GM21360 (cell line): ENCODE measurements around the gene PERCC1.
"Not testable (repeated sequence)": the region's sequence is repeated elsewhere in the genome, so short reads cannot be mapped to it uniquely, and the experiment has no call there.

ENCODE experiments used
- ATAC-seq: cut with Tn5 transposase; IDR thresholded peaks from one replicate; pipeline ENCODE4 v1.9.1; 2021; ENCODE audit warnings: mild to moderate bottlenecking, moderate library complexity; ENCODE audit not compliant: unreplicated experiment

Gene PERCC1

DNA sequence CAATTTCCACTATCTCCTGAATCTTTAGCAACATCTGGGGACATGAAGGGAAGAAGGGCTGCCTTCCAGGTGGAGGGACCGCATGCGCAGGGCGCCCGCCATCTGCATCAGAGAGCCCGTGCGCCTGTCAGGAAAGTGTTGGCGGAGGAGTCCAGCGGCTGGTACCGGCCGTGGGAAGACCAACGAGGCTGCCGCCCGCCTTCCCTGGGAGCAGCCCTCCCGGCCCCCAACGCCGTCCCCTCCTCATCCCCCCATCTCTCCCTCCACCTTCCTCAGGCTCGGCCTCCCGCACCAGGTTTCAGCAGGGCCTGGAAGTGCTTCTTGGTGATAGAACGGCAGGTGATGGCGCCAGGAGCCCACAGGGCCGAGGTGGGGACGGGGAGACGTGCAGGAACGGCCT, 35.2 kb downstream of the PERCC1 start:
- ATAC-seq, result no peak

DNA sequence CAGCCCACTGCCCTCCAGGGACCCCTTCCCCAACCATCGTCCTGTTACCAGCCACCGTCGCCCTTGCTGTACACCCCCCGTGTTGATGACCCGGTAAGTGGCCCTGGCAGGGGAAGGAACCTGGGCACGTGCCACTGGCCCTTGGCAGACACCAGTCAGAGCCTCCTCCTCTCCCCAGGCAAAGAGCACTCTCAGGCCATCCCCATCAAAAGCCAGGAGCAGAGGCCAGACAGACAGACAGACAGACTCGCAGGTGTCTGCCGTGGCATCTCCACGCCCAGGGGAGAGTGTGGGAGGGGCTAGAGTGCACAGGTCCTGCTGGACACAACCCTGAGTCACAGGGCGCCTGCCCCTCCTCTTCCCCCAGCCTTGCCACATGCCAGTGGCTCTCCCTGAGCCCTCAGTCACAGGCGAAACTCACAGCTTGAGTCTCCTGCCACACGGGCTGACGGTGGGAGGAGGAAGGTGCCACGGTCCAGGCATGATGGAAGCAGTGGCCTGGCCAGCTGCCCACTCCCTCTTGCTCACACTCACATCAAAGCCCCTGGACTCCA, 36.2 kb downstream of the PERCC1 start:
- ATAC-seq, result no peak

DNA sequence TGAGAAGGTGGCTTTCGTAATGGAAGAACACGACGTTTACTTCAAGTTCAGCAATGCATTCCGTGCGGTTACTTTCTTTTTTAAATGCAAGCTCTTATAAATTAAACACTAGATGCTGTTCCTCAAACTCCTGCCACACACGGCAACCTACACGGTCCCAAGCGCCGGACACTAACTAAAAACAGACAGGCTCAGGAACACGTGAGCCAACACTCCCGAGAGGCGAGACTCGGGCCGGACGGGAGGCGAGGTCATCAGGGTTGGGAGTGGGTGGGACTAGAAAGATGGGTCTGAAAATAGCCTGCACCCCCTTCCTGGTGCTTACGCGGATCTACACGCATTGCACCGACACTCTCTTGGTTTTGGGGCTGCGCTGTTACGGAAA, 37.5 kb downstream of the PERCC1 start:
- no peak for ATAC-seq

DNA sequence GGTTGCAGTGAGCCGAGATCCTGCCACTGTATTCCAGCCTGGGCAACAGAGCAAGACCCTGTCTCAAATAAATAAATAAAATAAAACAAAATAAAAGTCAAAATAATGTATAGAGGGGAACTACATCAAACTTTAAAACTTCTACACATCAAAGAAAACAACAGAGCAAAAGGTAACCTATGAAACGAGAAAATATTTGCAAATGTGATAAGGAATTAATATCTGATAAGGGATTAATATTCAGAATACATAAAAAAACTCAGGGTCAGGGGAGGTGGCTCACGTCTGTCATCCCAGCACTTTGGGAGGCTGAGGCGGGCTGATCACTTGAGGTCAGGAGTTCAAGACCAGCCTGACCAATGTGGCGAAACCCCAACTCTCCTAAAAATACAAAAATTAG, 38.3 kb downstream of the PERCC1 start:
- ATAC-seq, result not testable (repeated sequence)

DNA sequence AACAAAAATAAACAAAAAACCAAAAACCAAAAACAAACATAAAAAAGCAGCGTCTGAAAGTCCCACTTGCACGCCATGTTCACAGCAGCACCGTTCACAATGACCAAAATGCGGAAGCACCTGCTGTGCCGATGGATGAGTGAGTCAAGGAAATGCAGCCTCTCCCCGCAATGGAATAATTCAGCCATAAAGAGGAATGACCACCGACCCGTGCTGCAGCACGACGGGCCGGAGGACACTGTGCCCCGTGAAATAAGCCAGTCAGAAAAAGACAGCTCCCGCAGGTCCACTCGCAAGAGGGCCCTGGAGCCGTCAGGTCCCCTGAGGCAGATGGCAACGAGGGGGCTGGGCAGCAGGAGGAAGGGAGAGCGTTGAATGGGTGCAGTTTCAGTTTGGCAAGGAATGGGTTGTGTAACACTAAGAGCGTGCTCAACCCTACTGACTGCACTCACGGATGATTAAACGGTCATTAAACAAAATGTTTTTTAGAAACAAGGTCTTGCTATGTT, 38.9 kb downstream of the PERCC1 start:
- ATAC-seq, result no peak

DNA sequence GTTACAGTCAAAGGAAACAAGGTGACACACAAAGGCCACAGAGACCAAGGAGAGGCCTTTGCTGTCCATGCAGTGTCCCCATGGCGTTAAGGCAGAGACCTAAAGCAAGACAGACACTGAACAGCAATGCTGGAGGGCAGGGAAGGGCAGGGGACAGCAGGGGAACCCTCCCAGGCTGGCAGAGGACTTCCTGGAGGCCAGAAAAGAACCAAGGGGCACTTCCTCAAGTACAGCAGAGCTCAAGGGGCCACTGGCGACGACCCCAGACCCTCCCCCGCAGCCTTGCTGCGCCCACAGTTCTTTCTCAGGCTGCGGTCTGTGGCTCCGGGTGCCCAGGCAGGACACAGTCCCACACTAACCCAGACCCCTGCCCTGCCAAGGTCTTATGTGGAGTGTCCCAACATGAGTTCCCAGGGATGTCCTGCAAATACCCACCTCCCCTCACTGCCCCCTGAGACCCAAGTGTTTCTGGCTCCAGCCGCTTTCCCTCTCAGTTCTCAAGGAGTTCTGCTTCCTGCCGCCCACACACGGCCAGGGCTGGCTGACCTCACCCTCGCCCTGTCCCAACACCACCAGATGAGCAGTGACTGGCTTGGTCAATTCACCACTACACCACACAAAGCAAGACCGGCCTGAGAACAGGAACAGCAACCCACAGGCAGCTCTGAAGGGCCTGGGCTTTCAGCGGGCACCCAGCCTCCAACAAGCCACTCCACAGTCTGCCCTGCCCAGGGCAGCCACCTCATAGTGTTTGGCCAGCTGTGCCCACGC, 39.8 kb downstream of the PERCC1 start:
- no peak for ATAC-seq

DNA sequence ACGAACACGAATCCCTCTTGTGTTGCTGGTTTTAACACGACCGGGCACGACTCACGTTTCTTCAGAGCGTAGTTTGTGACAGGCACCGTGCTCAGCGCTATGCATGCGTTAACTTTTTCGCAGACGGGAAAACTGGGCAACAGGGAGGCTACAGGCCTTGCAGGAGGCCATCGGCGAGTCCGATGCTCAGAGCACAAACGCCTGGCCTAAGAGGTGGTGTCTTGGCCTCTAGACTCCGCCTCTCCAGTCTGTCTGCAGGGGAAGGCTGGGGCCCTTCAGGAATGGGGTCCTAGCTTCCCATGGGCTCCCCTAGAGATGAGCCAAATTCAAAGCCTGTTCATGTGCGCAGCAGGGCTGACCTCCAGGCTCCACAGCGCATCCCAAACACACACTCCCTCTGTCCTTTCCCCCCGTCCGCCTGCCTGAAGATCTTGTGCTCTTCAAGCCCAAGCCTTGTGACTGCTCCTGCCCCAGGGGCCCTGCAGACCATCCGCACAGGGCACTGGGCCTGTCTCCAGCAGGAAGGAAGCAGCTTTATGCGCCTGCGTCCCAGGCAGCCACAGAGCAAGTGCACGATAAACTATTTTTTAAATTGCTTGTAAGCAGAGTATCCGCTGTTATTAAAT, 40.8 kb downstream of the PERCC1 start:
- ATAC-seq, result no peak

DNA sequence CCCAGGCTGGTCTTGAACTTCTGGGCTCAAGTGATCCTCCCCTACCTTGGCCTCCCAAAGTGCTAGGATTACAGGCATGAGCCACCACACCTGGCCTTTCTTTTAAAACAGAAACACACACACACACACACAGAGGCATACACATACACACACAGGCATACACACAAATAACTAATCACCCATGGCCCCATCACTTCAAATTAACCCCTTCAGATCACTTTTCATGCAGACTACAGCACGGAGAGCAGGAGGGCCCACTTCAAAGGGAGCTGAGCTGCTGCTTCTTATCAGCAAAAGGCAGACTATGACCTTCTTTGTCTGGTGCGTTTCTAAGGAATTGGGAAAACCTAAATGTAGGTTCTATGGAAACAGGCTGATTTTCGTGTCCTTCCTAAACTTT, 42.1 kb downstream of the PERCC1 start:
- ATAC-seq, result no peak

DNA sequence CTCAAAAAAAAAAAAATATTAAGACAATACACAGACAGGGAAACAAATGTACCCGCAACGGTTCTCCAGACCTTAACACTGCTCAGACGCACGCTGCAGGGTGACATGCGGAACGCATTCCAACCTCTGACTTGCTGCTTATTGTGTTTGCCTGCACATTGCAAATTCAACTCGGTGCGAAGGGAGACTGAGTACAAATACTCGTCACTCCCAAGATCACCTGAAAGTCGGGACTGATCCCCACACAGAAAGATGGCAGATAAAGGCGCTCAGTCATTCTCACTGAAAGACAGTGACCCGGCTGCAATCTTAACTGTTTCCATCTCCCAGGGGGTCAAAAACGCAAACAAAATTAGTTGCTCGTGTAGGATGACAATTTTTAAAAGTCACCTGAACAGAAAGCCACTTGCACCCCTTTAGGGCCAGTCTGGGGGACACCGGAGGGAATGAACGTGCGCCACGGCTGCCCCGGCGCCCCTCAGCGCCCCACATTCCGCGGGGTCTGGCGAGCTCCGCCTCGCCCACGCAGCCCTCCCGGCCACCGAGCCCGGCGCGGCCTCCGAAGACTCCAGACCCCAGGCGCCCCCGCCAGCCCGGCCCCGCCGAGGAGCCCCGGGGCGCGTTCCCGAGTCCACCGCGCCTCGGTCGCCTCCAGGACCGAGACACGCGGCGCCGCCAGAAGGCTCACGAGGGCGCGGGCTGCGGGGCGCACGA, 43.4 kb downstream of the PERCC1 start:
- peak; percentile 33 for ATAC-seq

DNA sequence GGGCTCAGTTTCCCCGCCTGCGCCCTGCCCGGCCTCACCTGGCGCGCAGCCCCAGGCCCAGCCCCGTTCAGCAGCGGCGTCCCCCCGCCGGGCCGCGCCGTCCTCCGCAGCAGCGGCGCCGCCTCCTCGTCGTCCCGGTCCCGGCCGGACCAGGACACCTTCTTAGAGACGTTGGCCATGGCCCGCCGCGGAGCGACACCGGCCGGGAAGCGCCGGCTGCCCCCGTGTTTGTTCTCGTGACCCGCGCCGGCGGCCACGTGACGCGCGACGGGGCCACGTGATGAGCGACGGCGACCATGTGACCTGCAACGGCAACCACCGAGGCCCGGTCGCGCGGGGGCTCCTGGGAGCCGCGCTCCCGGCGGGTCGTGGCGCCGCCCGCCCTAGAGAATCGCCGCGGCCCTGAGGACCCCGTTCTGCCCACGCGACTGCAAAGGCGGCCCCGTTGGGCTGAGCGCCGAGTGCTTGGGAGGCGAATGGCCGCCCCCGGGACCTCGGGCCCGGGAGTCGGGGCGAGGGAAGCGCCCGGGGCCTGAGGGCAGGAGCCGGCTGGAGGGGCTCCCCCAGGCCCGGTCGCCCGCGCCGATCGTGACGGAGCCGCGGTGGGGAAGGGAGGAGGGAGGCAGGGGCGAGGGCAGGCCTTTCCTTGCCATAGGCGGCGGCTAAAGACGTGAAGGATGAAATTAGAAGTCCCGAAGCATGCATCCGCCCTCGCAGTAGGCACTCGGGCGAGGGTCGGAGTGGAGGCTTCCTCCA, 44.1 kb downstream of the PERCC1 start, which contains the start of gene CLCN7:
Gene CLCN7, minus strand, starts transcription at position 233 of the 756 bp plus-strand sequence. Its CDS starts 54 bp downstream, at position 179.
- ATAC-seq, result peak; percentile 76

DNA sequence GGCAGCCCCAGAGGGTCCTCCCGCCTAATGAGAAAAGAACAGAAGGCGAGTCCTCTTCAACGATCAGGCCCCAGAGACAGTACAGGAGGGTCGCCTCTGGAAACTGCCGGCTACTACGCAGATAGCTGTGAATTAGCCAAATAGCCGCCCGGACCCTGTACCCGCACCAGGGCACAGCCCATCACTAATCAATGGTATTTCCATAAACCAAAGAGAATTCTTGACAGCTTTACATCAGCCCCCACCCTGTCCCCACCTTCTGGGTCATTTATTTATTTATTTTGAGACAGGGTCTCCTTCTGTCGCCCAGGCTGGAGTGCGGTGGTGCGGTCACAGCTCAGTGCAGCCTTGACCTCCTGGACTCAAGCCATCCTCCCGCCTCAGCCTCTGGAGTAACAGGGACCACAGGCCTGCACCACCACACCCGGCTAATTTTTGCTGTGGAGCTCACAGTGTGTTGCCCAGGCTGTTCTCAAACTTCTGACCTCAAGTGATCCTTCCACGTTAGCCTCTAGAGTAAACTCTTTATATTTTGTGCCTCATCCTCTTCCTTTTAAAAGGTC, 44.8 kb downstream of the PERCC1 start:
- ATAC-seq, result no peak

DNA sequence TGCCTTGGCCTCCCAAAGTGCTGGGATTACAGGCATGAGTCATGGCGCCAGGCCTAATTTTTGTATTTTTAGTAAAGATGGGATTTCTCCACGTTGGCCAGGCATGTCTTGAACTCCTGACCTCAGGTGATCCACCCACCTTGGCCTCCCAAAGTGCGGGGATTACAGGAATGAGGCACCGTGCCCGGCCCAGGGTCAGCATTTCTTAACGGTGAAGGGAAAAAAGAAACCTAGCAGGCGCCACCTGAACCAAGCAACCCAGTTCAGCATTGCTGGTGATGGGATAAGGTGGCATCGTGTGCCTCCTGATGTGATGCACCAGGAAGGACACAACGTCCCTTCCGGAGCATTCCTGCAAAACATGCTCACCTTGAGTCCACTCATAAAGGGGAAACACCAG, 46.2 kb downstream of the PERCC1 start:
- ATAC-seq, result no peak

DNA sequence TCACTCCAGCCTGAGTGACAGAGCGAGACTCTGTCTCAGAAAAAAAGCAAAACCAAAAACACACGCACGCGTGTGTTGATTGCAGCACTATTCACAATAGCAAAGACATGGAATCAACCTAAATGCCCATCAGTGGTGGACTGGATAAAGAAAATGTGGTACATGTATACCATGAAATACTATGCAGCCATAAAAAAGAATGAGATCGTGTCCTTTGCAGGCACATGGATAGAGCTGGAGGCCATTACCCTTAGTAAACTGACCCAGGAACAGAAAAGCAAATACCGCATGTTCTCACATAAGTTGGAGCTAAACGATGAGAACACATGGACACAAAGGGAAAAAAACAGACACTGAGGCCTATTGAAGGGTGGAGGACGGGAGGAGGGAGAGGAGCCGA, 48.1 kb downstream of the PERCC1 start:
- not testable (repeated sequence) for ATAC-seq

DNA sequence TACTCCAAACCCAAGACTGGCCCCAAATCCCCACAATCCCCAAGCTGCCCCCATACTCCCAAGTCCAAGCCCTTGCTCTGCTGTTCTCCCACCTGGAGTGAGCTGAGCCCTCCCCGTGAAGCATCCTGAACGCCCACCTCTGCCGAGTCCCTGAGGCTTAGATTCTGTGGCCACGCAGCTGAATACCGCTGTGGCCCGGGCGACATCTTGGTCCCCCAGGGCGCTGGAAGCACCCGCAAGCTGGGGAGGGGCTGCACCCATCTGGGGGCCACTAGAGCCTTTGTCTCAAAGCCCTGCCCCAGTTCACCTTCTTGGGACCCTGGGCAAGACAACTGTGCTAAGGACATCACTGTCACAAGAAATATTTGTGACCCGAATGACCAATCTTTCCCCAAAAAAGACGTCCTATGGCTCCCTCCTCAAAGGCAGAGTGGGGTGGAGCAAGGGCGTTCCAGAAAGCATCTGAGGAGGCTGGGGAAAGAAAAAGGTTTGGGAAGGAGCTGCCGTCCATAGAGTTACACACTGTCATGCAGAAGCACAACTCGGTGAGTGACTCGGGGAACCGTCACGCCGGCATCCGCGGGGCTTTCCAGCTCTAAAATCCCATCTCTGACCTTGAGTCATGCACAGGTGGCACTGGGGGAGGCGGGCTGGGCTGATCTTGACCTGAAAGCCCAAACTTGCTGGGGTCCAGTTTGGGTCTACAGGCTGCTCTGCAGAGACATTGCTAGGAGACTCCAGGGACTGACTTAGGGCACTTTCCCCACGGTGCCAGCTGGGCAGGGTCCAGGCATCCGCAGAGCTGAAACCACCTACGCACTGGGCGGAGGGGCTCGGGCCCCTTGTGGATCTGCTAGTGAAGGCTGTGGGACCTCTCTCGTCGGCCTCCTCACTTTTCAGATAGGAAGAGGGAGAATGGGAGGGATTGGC, 51.3 kb downstream of the PERCC1 start:
- ATAC-seq, result no peak
